ENCODE measurements around the gene PDE4A.

The PDE4A gene

GRCh38 chr19:10516671-10517286, 96.4 kb downstream of the PDE4A start:
- no peak for DNase-seq

- DNase-seq, result no peak
These were observed 97.0 kb downstream of the PDE4A start, which contains the start of gene S1PR5 for GRCh38 chr19:10517361-10517759. S1PR5 (minus strand) TSS chr19:10517447; CDS start chr19:10515011, 2,436 bp downstream.

- peak; percentile 15 for DNase-seq
These were observed 97.6 kb downstream of the PDE4A start for GRCh38 chr19:10517760-10518443.

GRCh38 chr19:10518444-10519361, 98.4 kb downstream of the PDE4A start:
- no peak for DNase-seq
